Stomach (tissue), 4 donors: Measurements from ENCODE around the gene ZNF354C.

Experiments
- CTCF ChIP-seq, 7 experiments: fragments of 450-650 bp in 4 of 7; fragments of 200-600 bp in 3 of 7; sonication (generic) in 3 of 7; IDR thresholded peaks; one replicate each; pipeline ENCODE4 v1.5.1; 2016 to 2019; ENCODE audit warnings: antibody characterized with exemption in 7 of 7, control low read depth in 2 of 7, mild to moderate bottlenecking in 1 of 7
- EP300 ChIP-seq: sonication (generic); formaldehyde crosslinking; IDR thresholded peaks from one replicate; pipeline ENCODE4 v1.6.1; 2017; ENCODE audit warnings: antibody characterized with exemption
- POLR2A ChIP-seq, 4 donors: fragments of 450-650 bp; IDR thresholded peaks; one replicate each; pipeline ENCODE4 v1.6.1; 2016; ENCODE audit warnings: antibody characterized with exemption in 4 of 4, control low read depth in 2 of 4, mild to moderate bottlenecking in 1 of 4, moderate library complexity in 1 of 4

- TF ChIP-seq CTCF (IDR thresholded peaks at IDR 0.05) (no peak), POLR2A (IDR thresholded peaks at IDR 0.05) (no peak), EP300 (no peak)
Observed at GRCh38 chr5:179131321-179131835, 71.2 kb downstream of the ZNF354C start.
